SH-SY5Y (cell line): ENCODE results near the gene KDR.

Experiments used
- GATA2 ChIP-seq: IDR thresholded peaks from 2 replicates; pipeline ENCODE4 v1.6.1; 2011; ENCODE audit warnings: mild to moderate bottlenecking, low read depth, low read length
- GATA3 ChIP-seq: IDR thresholded peaks from 2 replicates; pipeline ENCODE4 v1.6.1; 2011; ENCODE audit warnings: low read depth, mild to moderate bottlenecking, low read length, moderate library complexity

DNA sequence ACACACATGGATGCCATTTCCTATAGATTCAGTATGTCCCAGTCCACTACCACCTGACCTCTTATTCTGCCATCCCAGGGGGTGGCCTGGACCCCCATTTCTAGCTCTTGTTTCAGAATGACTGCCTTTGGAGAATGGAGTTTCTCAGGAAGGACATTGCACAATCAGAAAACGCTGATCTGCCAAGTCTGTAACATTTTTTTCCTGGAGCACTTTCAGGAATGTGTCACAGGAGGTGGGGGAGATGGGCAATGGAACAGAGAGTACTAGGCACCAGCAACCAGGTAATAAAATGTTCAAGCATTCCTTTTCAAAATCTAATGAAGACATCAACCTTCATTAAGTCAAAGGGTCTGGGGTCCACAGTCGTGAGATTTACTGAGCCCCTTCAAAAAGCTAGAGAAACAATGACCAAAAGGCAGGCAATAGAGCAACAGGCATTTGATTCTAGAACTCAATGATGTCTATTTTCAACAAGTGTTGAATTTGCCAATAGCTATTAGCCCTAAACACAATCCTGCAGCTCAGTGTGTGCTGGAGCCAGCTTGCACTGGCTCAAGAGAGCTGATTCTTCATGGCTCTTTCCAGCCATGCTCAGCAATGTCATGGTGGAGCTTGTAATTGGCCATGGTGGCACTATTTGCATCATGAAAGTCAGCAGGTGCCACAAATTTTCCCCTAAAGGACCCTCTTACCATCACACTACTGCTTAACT lies 87.1 kb downstream of the KDR start:
- TF ChIP-seq GATA2 (no peak), GATA3 (no peak)
